A673 (cell line): Measurements from ENCODE around the gene ITPR1.

Experiments used
- CTCF ChIP-seq: fragments of 300-800, 200-600 bp; sonication (generic); conservative IDR thresholded peaks from 2 replicates; pipeline ENCODE4 v1.5.1; 2017; ENCODE audit warnings: low read depth, mild to moderate bottlenecking, antibody characterized with exemption, low read length, moderate library complexity, mixed read lengths
- EZH2 ChIP-seq: fragments of 200-600 bp; sonication (generic); IDR thresholded peaks from 2 replicates; pipeline ENCODE4 v1.6.1; 2017; ENCODE audit warnings: borderline replicate concordance, low read depth, mild to moderate bottlenecking, mixed read lengths, antibody characterized with exemption, low read length; ENCODE audit not compliant: poor library complexity, severe bottlenecking

- TF ChIP-seq CTCF (no peak), EZH2 (no peak)
Measured at GRCh38 chr3:4471907-4472306, 21.2 kb upstream of the ITPR1 start.
